NT2/D1 (cell line): Measurements from ENCODE around the gene TRABD2A.

Source experiments
- SUZ12 ChIP-seq: IDR thresholded peaks from 2 replicates; pipeline ENCODE4 v1.6.1; 2011; ENCODE audit not compliant: insufficient read length, insufficient read depth; ENCODE audit errors: extremely low read depth
- YY1 ChIP-seq: IDR thresholded peaks from 2 replicates; pipeline ENCODE4 v1.6.1; 2011; ENCODE audit not compliant: insufficient read length, insufficient read depth
- ZNF274 ChIP-seq: IDR thresholded peaks from 2 replicates; pipeline ENCODE4 v1.6.1; 2011; ENCODE audit warnings: mild to moderate bottlenecking, low read depth, low read length

- TF ChIP-seq ZNF274 (no peak), SUZ12 (no peak), YY1 (no peak)
These were observed 25.4 kb upstream of the TRABD2A start for GRCh38 chr2:84906108-84906899.
